ENCODE data around the gene NUP88. TPM values are rescaled to one million over a fixed set of nuclear protein-coding genes. Genes with fewer than 3 reads are reported as not detected.

Gene NUP88
- total and polyA plus RNA-seq, 4 donors = 41.3 to 86.0 (median 57.0) TPM

DNA sequence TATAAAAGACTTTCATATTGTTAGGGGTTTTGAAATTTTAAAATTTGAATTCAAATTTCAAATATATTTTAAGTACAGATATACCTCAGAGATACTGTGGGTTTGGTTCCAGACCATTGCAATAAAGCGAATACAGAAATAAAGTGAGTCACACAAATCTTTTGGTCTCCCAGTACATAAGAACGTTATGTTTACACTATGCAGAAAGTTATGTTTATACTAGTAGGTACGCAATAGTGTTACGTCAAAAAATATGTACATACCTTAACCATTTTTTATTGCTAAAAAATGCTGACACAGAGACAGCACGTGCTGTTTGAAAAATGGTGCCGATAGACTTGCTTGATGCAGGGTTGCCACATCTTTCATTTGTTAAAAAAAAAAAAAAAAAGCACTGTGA, 19.7 kb downstream of the NUP88 start:
- no peak for DNase-seq (ENCODE audit: low read depth in 4 of 6, low spot score in 6 of 6)
- H3K27me3 ChIP-seq (ENCODE audit: control insufficient read depth, insufficient read depth, low read length) = no peaks in the 10 kb centered on the region
- no peaks in the 10 kb centered on the region for H3K4me1 ChIP-seq (ENCODE audit: control insufficient read depth, insufficient read depth, low read length)
- no peaks in the 10 kb centered on the region for H3K9me3 ChIP-seq (ENCODE audit: control insufficient read depth, insufficient read depth, low read length)
- WGBS (ENCODE audit: insufficient coverage) = no CpG with 5 or more reads among the region's 6 CpGs
- peaks cover 41% of the 10 kb centered on the region for H3K36me3 ChIP-seq (ENCODE audit: control insufficient read depth, insufficient read depth, low read length)
- no peak overlapping the region for H3K27ac ChIP-seq (ENCODE audit: low read depth, low read length)
- H3K4me3 ChIP-seq (ENCODE audit: low read depth, low read length) = no peak overlapping the region

DNA sequence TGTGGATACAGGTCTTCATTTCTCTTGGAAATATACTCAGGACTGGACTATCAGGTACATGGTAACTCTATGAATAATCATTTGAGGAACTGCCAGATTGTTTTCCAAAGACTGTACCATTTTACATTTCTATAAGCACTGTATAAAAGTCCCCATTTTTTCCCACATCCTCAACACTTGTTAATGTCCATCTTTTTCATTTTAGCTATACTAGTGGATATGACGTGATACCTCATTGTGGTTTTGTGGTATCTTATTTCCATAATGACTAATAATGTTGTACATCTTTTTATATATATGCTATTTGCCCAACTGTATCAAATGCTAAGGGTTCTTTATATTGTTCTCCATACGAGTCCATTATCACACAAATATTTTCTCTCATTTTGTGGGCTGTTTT, 22.9 kb downstream of the NUP88 start:
- Histone ChIP-seq H3K4me3 (ENCODE audit: low read depth, low read length) (no peak overlapping the region), H3K4me1 (ENCODE audit: control insufficient read depth, insufficient read depth, low read length) (no peaks in the 10 kb centered on the region), H3K27ac (ENCODE audit: low read depth, low read length) (no peak overlapping the region), H3K36me3 (ENCODE audit: control insufficient read depth, insufficient read depth, low read length) (peaks cover 51% of the 10 kb centered on the region), H3K9me3 (ENCODE audit: control insufficient read depth, insufficient read depth, low read length) (no peaks in the 10 kb centered on the region), H3K27me3 (ENCODE audit: control insufficient read depth, insufficient read depth, low read length) (no peaks in the 10 kb centered on the region)
- WGBS (ENCODE audit: insufficient coverage) = no CpG with 5 or more reads among the region's 2 CpGs
- no peak for DNase-seq (ENCODE audit: low read depth in 4 of 6, low spot score in 6 of 6)

DNA sequence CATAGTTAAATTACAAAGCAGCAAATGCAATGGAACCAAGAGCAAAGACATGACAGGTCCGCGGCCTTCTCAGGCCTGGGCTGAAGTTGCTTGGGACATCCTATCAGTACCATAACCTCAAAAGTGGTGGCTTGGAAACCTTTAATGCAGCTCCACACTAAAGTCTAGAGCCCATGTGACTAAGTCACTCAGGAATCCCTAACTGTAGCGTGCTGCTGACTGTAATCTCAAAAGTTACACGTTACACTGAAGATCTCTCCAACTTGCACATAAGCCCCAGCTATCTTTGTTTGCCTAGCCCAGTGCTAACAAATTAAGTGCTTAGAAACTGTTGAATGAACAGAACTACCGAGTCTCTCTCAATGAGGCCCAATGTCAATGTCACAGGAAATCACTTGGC, 27.8 kb downstream of the NUP88 start:
- no peak for DNase-seq (ENCODE audit: low read depth in 4 of 6, low spot score in 6 of 6)
- H3K27me3 ChIP-seq (ENCODE audit: control insufficient read depth, insufficient read depth, low read length) = no peaks in the 10 kb centered on the region
- WGBS (ENCODE audit: insufficient coverage) = 88% methylated on average over 5 of the region's 5 CpGs
- H3K27ac ChIP-seq (ENCODE audit: low read depth, low read length) = no peak overlapping the region
- no peaks in the 10 kb centered on the region for H3K9me3 ChIP-seq (ENCODE audit: control insufficient read depth, insufficient read depth, low read length)
- H3K36me3 ChIP-seq (ENCODE audit: control insufficient read depth, insufficient read depth, low read length) = peaks cover 49% of the 10 kb centered on the region
- no peaks in the 10 kb centered on the region for H3K4me1 ChIP-seq (ENCODE audit: control insufficient read depth, insufficient read depth, low read length)
- H3K4me3 ChIP-seq (ENCODE audit: low read depth, low read length) = no peak overlapping the region

DNA sequence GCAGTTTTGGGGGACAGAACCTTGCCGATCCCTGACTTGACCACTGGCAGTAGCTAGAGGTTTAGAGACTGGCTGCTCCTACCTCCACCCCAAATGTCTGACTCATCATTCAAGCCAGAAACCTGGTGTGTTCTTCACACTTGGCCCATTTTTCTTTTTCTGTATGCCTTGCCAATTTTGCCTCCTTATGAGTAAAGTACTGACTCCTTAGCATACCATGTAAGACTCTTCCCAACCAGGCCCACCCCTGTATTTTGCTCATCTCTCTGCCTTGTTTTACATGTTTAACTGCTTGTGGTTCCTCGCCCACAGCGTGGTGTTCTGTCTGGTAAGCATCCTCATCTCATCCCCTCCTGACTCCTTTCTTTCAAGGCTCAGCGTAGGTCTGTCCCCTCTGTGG, 37.9 kb downstream of the NUP88 start:
- H3K9me3 ChIP-seq (ENCODE audit: control insufficient read depth, insufficient read depth, low read length) = no peaks in the 10 kb centered on the region
- no peak overlapping the region for H3K27ac ChIP-seq (ENCODE audit: low read depth, low read length)
- H3K27me3 ChIP-seq (ENCODE audit: control insufficient read depth, insufficient read depth, low read length) = no peaks in the 10 kb centered on the region
- no peak for DNase-seq (ENCODE audit: low read depth in 4 of 6, low spot score in 6 of 6)
- H3K4me3 ChIP-seq (ENCODE audit: low read depth, low read length) = no peak overlapping the region
- 98% methylated on average over 4 of the region's 4 CpGs for WGBS (ENCODE audit: insufficient coverage)
- no peaks in the 10 kb centered on the region for H3K4me1 ChIP-seq (ENCODE audit: control insufficient read depth, insufficient read depth, low read length)
- peaks cover 49% of the 10 kb centered on the region for H3K36me3 ChIP-seq (ENCODE audit: control insufficient read depth, insufficient read depth, low read length)

DNA sequence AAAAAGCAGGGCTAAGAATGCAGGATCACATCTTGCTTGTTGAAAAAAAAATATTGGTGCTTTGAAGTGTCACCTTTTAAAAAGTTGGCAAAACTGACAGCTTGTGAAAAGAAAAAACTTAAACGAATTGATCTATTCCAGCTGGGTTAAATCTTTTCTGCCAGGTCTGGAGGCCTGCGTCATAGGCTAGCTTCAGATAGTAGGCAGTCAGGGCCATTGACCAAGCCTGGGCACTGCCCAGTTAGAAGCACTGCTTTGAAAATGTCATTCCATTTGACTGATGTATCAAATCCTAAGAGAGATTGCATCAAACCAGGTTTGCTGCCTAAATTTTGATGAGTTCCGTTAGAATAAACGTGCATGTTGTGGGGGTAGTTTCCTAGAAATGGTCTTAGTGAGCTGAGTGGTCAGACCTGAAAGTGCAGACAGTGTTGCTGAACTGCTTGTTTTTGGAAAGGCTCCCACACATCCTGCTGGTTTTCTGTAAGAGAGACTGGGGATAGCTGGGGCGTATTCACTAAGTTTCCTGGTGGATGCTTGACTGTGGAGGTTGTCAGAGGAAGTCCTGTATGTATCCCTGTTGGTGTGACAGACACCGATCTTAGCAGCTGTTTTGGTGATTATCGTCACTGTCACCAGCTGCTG, 38.8 kb downstream of the NUP88 start:
- Histone ChIP-seq H3K4me1 (ENCODE audit: control insufficient read depth, insufficient read depth, low read length) (no peaks in the 10 kb centered on the region), H3K4me3 (ENCODE audit: low read depth, low read length) (no peak overlapping the region), H3K27ac (ENCODE audit: low read depth, low read length) (no peak overlapping the region), H3K36me3 (ENCODE audit: control insufficient read depth, insufficient read depth, low read length) (peaks cover 49% of the 10 kb centered on the region), H3K9me3 (ENCODE audit: control insufficient read depth, insufficient read depth, low read length) (no peaks in the 10 kb centered on the region), H3K27me3 (ENCODE audit: control insufficient read depth, insufficient read depth, low read length) (no peaks in the 10 kb centered on the region)
- WGBS (ENCODE audit: insufficient coverage) = 84% methylated on average over 6 of the region's 7 CpGs
- DNase-seq (ENCODE audit: low read depth in 4 of 6, low spot score in 6 of 6) = peak in 1 of 6 donors; percentile 32

DNA sequence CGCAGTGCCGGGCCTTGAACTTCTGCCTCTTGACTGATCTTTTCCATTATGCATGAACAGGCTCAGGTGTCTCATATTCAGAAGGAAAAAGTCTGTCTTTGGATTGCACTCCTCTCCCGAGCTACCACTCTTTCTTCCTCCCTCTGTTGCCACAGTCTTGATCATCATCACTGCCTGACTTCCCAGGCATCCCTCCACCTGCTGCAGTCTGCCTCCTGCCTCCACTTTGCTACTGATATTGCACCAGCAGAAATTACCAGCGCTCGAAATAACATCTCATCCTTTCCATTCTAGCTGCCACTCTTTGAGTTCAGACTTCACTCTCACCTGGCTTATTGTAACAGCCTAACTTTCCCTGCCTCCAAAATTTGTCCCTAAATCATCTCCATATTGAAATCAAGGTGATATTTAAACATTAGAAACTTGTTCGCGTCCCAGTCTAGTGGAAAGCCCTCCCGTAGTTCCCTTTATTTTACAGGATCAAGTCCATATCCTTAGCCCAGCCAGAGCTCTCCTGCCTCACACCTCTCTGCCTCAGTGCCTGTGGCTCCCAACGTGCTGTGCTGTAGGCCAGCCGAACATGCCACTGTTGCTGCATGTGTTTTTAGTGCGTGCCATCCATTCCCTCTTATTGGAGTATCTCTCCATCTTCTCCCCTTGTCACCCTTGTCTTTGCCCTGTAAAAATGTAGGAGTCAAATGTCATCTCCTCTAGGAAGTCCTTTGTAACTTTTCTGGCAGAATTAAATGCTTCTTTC, 39.9 kb downstream of the NUP88 start:
- WGBS (ENCODE audit: insufficient coverage) = 82% methylated on average over 7 of the region's 11 CpGs
- Histone ChIP-seq H3K27me3 (ENCODE audit: control insufficient read depth, insufficient read depth, low read length) (no peaks in the 10 kb centered on the region), H3K36me3 (ENCODE audit: control insufficient read depth, insufficient read depth, low read length) (peaks cover 56% of the 10 kb centered on the region), H3K27ac (ENCODE audit: low read depth, low read length) (no peak overlapping the region), H3K9me3 (ENCODE audit: control insufficient read depth, insufficient read depth, low read length) (no peaks in the 10 kb centered on the region), H3K4me3 (ENCODE audit: low read depth, low read length) (no peak overlapping the region), H3K4me1 (ENCODE audit: control insufficient read depth, insufficient read depth, low read length) (no peaks in the 10 kb centered on the region)
- no peak for DNase-seq (ENCODE audit: low read depth in 4 of 6, low spot score in 6 of 6)

DNA sequence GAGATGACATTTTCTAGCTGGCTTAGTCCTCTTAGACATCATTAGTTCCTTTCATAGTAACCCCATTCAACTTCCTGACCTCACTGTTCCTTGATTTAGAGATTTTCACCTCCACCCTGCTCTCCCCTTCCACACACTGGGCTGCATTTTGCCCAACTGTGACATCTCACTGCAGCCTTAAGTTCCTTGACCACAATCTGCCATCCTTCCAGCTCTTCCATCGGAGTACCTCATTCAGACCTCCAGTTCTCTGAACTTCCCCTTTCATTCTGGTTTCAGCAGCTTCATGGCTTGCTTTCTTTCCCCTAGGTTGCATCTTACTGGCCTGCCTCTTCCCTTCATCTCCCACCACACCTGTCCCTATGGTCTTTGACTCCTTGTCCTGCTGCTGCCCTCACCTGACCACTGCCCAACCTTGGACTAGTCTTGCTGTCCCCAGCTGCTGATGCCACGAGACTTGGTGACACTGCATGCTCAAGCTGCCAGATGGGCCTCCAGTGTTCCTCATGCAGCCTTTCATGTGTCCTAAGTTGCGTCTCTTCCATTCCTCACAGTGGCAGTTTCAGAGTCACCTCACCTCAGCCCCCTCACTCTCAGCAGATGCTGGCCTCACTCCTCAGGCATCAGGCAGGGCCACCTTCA, 40.8 kb downstream of the NUP88 start:
- no peak for DNase-seq (ENCODE audit: low read depth in 4 of 6, low spot score in 6 of 6)
- Histone ChIP-seq H3K36me3 (ENCODE audit: control insufficient read depth, insufficient read depth, low read length) (peaks cover 64% of the 10 kb centered on the region), H3K27me3 (ENCODE audit: control insufficient read depth, insufficient read depth, low read length) (no peaks in the 10 kb centered on the region), H3K4me3 (ENCODE audit: low read depth, low read length) (no peak overlapping the region), H3K4me1 (ENCODE audit: control insufficient read depth, insufficient read depth, low read length) (no peaks in the 10 kb centered on the region), H3K27ac (ENCODE audit: low read depth, low read length) (no peak overlapping the region), H3K9me3 (ENCODE audit: control insufficient read depth, insufficient read depth, low read length) (no peaks in the 10 kb centered on the region)
- 98% methylated on average over 3 of the region's 3 CpGs for WGBS (ENCODE audit: insufficient coverage)

DNA sequence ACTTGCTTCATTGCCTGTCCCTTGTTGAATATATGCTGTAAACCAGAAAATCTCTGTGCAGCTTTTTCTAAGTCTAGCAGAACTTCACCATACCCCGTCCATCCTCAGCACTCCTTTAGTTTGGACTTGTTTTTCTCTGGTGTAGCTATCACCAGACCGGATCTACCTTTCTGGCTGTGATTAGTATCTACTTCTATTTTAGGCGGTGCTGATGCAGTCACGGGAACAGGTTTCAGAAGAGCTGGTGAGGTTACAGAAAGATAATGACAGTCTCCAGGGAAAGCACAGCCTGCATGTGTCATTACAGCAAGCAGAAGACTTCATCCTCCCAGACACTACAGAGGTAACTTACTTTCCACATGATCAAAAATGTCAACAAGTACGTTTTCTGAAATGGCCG, 46.4 kb downstream of the NUP88 start:
- 100% methylated on average over 1 of the region's 6 CpGs for WGBS (ENCODE audit: insufficient coverage)
- no peak for DNase-seq (ENCODE audit: low read depth in 4 of 6, low spot score in 6 of 6)
- Histone ChIP-seq H3K4me1 (ENCODE audit: control insufficient read depth, insufficient read depth, low read length) (no peaks in the 10 kb centered on the region), H3K27ac (ENCODE audit: low read depth, low read length) (no peak overlapping the region), H3K27me3 (ENCODE audit: control insufficient read depth, insufficient read depth, low read length) (no peaks in the 10 kb centered on the region), H3K4me3 (ENCODE audit: low read depth, low read length) (no peak overlapping the region), H3K36me3 (ENCODE audit: control insufficient read depth, insufficient read depth, low read length) (peaks cover 53% of the 10 kb centered on the region), H3K9me3 (ENCODE audit: control insufficient read depth, insufficient read depth, low read length) (no peaks in the 10 kb centered on the region)

DNA sequence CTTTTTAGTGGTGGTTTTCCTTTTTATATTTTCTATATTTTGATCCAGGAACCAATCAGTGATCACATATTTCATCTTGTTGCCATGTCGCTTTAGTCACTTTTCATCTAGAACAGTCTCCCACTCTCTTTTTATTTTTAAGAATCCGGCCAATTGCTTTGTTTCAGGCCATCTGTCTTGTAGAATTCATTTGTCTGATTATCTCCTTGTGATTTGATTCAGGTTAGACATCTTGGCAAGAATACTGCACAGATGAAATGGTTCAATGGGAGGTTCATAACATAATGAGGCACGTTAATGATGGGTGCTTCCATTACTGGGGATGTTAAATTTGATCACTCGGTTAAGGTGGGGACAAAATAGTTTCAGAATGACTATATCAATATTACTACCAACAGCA, 49.1 kb downstream of the NUP88 start:
- Histone ChIP-seq H3K36me3 (ENCODE audit: control insufficient read depth, insufficient read depth, low read length) (peaks cover 55% of the 10 kb centered on the region), H3K27ac (ENCODE audit: low read depth, low read length) (no peak overlapping the region), H3K9me3 (ENCODE audit: control insufficient read depth, insufficient read depth, low read length) (no peaks in the 10 kb centered on the region), H3K4me3 (ENCODE audit: low read depth, low read length) (no peak overlapping the region), H3K4me1 (ENCODE audit: control insufficient read depth, insufficient read depth, low read length) (no peaks in the 10 kb centered on the region), H3K27me3 (ENCODE audit: control insufficient read depth, insufficient read depth, low read length) (no peaks in the 10 kb centered on the region)
- no CpG with 5 or more reads among the region's 4 CpGs for WGBS (ENCODE audit: insufficient coverage)
- peak in 1 of 6 donors; percentile 35 for DNase-seq (ENCODE audit: low read depth in 4 of 6, low spot score in 6 of 6)

All from spinal cord (tissue), 10 donors.